NCI-H345 treated with DMSO at 0.1 percent for 48 hours (cell line): ENCODE data around the gene IGFBPL1.

ENCODE experiments used
- DNase-seq: peaks from one replicate; lab custom pipeline; 2025; ENCODE audit not compliant: unreplicated experiment; lab: John Stamatoyannopoulos, UW

Gene IGFBPL1

GRCh38 chr9:38358390-38359296 lies 65.6 kb downstream of the IGFBPL1 start:
- no peak for DNase-seq

DNA sequence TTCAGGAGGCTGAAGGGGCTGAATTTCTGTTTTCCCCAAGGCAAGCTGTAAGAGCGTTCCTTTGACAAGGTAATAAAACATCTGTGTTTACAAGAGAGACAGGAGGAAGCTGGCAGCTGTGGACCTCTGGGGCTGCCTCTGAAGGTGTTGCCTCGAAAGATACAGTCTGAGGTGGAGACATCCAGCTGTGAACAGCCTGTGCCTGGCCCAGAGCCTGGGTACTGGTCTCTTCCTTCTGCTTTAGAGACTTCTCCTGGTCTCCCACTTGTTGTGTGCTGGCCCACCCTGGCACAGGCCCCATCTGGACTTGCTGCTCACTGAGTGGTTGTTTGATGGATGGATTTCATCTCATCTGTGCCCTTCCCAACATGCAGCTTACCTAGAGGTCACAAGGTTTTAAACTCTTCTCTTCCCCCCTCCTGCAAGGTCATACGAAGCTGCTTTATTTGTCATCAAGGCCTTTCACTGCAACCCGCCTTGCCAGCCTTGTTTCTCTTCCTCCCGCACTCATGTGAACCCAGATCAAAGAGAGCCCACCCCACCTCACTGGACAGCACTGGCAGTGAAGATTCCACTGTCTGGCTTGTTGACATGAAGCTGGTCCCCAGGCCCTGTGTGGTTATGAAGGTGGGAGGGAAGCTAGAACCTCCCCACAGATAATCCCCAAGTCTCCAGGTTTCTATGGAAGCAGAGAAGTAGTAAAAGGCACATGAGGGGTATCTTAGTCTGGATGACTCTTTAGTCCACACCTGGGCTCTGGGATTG lies 66.7 kb downstream of the IGFBPL1 start:
- DNase-seq: no peak

DNA sequence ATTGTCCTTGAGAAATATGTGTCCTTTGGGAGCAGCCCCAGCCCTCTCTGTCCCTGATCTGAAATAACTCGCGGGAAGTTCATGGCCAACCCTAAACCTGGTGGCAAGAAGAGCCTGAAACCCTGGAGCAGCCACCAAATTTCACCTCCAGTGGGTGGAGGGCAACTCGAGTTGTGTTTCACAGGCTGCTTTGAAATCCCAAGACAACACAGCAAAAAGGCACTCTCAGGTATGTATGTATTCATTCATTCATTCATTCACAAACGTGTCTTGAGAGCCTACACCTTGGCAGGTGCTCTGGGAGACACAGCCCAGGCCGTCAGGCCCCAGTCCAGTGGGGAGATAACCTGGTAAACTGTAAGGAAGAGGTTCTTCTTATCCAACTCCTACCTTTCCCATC lies 67.4 kb downstream of the IGFBPL1 start:
- DNase-seq: no peak
